Activated CD4-positive, CD25-positive, alpha-beta regulatory T cell treated with anti-CD3 and anti-CD28 coated beads, Interleukin-2, amount 50 U/mL, for 16 hours (primary cell): ENCODE data around the gene STAT3.
"Not testable (repeated sequence)": the region's sequence is repeated elsewhere in the genome, so short reads cannot be mapped to it uniquely, and the experiment has no call there.

ENCODE experiments used
- DNase-seq: peaks from one replicate; pipeline ENCODE4 v3.0.0-alpha.2; 2020; ENCODE audit warnings: low read depth, low spot score

Gene STAT3

DNA sequence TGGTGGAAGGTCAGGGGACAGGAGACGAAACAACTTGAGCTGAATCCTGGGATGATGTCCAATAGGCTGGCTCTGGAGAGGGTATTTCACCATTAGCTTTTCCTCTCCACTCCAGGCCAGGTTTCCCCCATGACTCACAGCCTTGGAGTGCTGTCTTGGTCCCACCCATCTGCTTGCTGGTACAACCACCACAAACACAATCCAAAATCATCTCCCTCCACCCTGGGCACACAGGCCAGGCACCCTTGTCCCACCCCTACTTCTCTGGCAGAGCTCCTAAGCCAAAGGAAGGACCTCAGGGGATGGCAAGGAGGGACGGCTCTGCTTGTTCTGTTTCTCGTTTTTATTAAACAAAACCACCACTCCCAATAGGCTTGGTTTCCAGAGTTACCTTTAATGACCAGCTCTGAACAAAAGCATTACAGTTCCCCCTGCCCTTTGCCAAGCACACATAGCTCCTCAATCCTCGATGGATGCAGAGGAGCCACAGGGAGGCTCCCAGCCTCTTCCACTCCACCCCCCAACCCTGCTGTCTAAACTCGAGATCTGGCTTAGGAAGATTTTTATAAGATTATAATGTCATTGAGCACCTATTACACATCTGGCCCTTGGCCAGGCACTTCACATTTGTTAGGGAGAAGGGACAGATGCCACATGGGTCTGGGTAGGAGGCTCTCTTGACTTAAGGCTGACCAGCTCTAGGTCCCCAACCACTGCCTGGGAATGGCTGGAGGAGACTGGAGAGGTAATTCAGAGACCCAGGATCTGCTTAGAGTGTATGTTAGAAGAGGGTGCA, 21.5 kb upstream of the STAT3 start:
- no peak for DNase-seq

DNA sequence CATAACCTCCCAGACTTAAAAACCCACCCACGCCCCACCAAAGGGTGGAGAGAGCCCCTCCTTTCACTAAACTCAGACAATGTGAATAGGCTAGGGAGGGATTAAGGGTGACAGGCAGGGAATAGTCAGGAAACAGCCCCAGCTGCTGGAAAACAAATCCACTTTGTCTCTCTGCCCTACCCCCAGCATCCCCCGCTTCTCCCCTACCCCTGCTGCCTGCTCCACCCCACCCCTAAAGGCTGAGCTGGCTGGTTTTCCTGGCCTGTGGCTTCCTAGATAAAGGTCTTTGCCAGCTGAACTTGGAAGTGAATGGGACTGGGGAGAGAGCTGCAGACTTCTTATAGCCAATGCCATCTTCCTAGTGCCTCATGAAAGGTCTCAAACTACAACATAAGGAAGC, 19.8 kb upstream of the STAT3 start:
- no peak for DNase-seq

DNA sequence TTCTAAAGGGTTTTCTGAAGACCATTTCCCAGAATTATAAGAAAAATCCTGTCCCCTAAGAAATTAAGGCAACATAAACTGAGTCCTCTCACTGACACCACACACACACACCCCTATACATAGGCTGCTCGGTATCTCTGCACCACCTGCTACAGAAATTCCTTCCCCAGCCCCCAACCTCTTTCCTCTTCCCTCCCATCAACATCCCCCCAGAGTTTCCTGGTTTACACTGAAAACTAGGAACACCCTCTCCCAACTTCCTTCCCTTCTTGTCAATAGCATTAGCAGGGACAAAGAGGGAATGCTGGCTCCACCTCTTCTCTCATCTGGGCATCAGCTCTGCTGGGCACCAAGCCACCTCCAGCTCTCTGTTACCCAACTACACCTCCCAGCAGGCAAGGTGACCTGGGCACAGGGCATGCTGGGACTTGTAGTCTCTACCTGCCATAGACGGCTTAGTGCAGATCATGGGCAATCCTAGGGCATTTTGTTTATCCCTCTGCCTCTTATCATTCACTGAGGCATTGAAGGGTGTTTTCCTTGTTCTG, 19.1 kb upstream of the STAT3 start:
- DNase-seq = peak; percentile 26

DNA sequence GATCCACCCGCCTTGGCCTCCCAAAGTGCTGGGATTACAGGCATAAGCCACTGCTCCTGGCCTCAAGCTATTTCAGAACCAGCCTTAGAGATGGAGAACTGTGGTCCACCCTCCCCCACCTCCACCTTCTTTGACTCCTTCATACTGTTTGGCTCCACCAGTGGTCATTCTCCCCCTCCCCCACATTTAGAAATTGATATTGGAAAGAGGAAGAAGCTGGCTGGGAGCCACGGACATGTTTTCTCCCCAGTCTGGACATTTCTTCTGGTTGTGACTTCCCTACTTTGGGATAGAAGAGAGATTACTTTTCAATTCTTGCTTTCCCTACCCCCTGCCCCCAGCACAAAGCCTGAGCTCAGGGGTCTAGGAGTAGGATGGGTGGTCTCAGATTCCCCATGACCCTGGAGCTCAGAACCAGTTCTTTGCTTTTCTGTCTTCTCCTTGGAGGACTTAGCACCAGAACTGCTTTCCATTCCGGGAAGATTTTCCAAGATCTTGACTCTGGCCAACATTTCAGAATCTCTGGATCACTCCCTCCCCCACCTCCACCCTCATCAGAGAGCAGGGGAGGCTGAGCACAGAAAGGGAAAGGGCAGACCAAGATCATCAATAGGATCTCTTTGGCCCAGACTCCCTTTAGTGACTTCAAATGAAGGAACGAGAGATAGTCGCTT, 18.5 kb upstream of the STAT3 start:
- DNase-seq = no peak

DNA sequence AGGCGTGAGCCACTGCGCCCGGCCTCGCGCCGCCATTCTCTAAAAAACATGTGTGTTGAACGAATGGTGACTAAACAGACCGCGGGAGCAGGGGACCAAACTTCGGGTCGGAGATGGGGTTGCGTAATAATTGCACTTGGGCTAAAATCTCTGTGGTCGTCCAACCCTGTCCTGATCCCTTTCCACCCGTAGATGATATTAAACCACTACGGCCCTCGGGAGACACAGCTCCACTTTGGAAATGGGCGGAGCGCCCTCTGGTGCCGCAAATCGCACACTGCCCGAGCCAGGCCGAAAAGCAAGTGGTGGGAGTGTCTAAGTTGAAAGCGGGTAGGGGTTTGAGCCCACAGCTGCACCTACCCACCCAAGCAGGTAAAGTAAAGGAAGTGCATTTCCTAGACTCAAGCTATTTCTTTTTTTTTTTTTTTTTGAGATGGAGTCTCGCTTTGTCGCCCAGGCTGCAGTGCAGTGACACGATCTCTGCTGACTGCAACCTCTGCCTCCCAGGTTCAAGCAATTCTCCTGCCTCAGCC, 17.8 kb upstream of the STAT3 start:
- DNase-seq = peak; percentile 70

DNA sequence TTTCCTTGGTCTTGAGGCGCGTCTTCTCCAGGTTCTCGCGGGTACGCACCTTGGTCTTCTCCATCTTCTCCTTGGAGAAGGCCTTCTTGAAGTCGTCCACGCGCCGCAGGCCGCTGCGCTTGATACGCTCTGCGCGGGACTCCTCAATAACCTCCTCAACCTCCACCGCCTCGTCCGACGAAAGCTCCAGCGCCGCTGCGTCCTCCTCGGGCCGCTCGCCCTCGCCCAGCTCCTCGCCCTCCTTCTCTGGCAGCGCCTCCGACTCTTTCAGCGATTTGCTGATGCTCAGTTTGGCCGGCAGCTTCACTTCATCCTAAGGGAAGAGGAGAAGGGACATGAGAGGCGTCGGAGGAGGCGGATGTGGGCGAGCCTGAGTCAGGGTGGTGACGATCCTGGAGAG, 16.8 kb upstream of the STAT3 start:
- no peak for DNase-seq

DNA sequence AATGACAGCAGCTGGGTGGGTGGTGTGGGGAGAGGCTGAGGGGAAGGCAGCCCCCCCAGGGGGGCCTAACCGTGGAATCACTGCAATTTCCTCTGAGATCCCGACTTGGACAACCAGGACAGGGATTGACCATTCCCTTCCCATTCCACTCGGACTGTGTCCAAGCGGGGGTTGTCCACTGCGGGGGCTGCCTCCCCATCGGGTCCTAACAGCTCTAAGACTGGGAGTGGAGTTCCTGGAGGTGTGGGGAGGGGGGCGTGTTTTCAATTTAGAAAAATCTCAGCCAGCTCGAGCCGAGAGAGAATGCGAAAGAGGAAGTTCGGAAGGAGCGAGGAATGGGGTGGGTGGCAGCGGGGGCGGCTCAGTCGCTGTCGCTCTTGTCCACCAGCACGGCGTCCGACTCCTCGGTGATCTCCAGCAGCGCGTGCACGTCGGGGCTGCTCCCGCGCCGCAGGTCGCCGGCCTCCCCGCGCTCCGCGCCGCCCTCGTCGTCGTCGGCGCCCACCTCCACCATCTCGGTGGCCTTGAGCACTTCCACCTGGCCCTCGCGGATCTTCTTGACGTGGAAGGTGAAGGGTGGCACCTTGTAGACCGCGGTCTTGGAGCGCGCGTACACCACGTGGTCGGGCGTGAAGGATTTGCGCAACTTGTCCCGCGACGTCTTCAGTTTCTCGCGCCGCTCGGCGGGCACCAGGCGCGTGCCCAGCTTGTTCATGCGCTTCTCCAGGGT, 16.2 kb upstream of the STAT3 start:
- no peak for DNase-seq

DNA sequence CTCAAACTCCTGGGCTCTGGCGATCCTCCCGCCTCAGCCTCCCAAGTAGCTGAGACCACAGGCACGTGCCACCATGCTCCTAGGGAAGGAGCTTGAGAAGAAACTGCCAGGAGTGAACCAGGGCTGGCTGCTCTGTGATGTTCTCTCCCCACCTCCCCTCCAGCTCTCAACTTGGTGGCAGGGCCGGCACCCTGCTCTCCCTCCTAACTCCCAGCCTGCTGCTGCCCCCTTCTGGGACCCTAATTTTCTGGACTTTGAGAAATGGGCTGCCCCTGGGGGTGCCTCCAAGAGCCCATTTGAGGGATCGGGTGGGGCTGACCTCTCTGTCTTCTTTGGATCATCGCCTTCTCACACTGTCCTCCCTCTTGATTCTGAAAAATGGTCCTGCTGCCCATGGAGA, 14.9 kb upstream of the STAT3 start:
- DNase-seq = no peak

DNA sequence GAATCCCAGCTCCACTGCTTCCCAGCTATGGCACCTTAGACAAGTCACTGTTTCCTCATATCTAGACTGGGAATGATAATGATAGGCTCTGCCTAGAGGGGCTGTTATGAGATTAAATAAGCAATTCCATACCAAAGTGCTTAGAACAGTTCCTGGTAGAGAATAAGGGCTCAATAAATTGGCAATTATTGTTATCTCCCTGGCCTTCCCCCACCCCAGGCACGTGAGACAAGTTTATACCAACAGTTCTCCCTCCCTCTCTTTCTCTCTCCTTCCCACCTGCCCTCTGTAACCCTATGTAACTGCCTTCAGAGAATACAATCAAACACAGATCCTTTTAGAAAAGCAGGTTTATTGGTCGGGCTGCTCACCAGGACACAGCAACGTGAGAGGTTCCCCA, 13.9 kb upstream of the STAT3 start:
- no peak for DNase-seq

DNA sequence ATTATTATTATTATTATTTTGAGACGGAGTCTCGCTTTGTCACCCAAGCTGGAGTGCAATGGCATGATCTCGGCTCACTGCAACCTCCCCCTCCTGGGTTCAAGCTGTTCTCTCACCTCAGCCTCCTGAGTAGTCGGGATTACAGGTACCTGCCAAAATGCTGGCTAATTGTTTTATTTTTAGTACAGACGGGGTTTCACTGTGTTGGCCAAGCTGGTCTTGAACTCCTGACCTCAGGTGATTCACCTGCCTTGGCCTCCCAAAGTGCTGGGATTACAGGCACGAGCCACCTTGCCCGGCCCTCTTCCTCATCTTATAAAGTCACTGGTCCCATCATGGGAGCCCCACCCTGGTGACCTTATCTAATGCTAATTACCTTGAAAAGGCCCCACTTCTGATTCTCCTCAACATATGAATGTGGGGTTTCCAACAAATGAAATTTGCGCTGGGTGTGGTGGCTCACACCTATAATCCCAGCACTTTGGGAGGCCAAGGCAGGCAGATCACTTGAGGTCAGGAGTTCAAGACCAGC, 12.7 kb upstream of the STAT3 start:
- not testable (repeated sequence) for DNase-seq

DNA sequence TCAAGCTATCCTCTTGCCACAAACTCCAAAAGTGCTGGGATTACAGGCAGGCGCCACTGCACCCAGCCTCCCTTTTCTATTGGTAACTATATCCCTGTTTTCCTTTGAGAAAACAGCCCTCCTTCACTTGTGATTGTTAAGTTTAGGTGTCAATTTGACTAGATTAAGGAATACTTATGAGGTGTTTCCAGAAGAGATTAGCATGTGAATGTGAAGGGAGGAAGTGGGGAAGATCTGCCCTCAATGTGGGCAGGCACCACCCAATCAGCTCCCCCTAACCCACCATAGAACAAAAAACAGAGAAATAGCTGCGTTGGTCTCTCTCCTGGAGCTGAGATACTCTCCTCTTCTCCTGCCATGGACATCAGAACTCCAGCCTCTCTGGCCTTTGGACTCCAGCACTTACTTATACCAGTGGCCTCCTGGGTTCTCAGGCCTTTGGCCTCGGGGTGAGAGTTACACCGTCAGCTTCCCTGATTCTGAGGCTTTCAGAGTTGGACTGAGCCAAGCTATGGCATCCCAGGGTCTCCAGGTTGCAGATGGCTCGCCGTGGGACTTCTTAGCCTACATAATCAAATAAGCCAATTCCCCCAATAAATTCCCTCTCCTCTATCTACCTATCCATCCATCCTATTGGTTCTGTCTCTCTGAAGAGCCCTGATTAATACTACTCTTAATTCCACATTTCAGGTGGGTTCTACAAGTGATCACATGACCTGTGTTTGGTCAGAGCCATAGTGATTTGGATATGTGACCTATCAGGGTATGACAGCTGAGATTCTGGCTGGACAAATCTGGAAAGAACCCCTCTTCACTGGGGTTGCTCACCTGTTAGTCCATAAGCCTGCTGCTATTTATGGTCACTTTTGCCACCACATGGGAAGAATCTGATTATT, 12.0 kb upstream of the STAT3 start:
- DNase-seq = no peak

DNA sequence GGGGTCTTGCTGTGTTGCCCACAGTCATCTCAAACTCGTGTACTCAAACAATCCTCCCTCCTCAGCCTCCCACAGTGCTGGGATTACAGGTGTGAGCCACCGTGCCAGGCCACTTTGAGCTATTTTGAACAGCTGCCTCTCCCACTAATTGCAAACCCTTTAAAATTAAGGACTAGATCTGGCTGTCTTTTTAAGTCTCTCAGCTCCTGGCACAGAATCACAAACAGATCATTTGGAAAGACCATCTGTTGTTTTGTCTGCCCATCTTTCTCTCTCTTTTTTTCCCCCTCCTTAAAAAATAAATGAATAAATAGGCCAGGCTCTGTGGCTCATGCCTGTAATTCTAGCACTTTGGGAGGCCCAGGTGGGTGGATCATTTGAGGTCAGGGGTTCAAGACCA, 10.9 kb upstream of the STAT3 start:
- no peak for DNase-seq

DNA sequence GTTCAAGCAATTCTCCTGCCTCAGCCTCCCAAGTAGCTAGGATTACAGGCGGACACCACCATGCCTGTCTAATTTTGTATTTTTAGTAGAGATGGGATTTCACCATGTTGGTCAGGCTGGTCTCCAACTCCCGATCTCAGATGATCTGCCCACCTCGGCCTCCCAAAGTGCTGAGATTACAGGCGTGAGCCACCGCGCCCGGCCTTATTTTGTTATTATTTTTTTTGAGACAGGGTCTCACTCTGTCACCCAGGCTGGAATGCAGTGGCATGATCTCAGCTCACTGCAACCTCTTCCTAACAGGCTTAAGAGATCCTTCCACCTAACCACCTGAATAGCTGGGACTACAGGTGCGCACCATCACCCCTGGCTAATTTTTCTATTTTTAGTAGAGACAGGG, 7.4 kb upstream of the STAT3 start:
- DNase-seq = not testable (repeated sequence)

DNA sequence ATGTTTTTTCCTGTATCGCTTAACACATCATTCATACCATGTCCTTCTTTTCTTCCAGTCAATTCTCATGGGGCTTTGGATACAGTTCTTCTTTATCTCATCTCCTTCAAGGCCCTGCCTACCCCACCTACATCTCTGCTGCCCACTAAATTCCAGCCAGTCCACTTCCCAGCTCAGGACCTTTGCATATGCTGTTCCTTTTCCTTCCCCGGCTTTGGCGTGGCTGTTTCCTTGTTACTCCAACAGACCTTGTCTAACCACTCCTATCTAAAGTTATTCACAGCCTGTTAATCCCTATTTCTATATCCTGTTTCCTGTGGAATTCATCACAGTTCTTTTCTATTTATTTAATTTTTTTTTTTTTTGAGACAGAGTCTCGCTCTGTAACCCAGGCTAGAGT, 6.6 kb upstream of the STAT3 start:
- DNase-seq = no peak

DNA sequence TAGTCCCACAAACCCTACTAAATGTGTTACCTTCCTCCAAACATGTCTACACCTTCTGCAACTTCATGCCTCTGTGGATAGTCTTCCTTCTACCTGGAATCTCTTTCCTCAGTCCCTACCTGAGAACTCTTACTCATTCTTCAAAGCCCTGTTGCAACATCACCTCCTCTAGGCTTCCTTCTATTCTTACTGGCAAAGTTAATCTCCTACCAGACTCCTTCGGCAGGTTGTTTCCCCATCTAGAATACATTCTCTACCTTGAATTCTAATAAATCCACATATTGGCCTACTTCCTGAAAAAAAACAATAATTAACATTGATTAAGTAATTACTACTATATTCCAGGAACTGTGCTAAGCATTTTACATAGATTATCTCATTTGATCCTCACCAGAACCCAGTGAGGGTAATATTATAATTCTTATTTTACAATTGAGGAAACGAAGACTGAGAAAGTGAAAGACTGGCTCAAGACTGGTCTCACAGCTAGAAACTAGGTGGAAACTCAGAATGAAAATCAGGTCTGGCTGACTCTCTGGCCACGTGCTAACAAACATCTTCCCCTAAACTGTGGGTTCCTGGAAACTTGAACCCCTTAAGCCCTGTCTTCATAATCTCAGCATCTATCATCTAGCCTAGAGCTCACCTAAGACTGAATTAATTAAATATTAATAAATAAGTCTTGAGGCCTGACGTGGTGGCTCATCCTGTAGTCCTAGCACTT, 4.6 kb upstream of the STAT3 start:
- DNase-seq = no peak

DNA sequence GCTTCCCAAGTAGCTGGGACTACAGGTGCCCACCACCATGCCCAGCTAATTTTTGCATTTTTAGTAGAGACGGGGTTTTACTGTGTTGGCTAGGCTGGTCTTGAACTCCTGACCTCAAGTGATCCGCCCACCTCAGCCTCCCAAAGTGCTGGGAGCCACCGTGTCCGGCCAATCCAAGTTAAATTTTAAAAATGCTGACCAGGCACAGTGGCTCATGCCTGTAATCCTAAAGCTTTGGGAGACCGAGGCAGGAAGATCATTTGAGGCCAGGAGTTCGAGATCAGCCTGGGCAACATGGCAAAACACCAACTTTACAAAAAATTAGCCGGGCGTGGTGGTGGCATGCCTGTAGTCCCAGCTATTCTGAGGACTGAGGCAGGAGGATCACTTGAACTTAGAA, 3.2 kb upstream of the STAT3 start:
- DNase-seq = not testable (repeated sequence)

DNA sequence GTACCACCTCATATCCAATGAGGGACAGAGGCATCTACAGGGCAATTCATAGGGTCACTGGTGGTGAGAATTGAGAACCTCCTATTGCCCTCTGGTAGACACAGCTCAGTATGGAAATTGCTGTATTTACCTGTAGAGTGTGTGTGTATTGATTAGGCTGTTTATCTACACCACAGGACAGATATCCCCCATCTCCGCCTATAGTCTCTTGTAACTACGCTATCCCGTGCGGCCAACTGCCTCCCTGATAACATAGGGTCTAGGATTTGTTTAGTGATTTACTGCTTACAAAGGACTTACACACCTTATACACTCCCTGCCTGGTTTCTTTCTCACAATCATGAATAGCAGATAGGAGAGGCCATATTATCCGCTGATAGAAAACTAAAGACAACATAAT, 1.7 kb upstream of the STAT3 start:
- DNase-seq = no peak

DNA sequence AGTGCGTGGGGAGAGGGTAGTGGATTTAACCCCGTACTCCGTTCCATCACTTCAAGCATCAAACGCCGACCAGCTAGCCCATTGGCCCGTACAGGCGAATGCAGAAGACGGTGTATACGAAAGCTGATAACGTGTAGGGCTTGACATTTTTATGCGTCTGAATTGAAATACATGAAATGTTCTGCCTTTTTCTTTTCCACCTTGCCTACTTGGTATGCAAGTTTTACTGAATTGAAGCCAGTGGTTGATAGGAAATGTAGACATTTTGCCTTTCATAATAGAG, 834 bp upstream of the STAT3 start:
- DNase-seq = peak; percentile 79

DNA sequence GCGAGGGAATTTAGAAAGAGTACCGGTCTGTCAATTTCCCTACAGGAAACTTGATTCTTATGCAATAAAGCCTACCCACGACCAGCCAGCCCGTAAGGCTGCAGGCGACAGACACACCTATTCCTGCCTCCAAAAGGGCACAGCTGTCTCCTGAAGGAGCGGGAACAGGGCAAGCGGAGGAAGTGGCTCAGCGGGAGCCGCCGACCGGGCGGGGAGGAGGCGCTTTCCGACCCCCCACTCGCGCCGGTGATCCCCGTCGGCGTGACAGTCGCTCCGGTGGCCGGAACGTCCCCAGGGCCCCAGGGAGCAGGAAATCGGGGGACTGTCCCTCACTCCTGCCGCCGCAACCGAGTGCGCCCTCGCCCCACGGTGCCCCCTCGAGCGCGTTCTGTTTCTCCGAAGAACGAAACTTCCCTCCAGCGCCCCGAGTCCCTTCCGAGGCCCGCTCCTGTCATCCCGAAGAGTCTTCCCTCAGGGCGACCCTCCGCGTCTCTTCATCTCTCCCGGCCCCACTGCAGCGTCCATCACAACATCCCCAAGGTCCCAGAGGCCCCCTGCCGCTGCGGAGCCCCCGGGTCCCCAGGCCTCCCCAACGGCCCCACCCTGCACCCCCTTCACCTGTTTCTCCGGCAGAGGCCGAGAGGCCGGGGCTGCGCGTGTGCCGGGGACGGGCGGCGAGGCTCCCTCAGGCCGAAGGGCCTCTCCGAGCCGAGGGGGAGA, 421 bp downstream of the STAT3 start:
- no peak for DNase-seq
